GM03348 (cell line): ENCODE results near the gene GRAMD4.

Experiments used
- DNase-seq: peaks from one replicate; pipeline ENCODE4 v3.0.0; 2012; ENCODE audit warnings: low spot score

The GRAMD4 gene

DNA sequence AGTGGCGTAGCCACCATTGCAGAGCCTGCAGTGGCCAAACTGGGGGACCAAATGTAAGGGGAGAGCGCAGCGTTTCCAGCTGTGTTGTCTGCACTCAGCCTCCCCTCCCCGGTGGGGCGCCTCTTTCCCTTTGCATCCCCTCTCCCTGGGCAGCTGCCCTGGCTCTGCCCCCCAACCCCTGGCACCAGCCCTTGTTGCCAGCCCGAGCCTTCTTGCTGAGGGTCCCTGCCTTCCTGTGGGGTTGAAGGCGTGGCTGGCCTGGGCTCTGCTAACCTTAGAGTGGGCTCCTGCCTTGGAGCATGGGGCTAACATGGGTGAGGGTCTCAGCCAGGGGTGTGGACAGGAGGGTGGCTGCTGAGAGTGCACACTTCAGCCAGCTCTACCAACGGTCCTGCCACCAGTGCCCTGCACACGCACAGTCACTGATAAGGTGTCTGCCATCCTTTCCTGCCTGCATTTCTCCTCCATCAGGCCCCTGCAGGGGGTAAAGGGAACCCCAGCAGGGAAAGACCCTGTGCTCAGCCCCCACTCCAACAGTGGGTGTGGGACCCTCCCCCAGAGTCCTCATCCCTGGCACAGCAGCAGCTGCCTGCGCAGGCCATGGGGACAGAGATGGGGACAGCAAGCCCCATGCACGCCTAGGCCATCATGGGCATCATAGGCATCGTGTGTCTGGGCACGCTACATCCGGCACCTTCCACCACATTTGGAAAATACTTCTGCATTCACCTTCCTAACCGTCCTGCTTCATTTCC, 74.4 kb downstream of the GRAMD4 start:
- no peak for DNase-seq

DNA sequence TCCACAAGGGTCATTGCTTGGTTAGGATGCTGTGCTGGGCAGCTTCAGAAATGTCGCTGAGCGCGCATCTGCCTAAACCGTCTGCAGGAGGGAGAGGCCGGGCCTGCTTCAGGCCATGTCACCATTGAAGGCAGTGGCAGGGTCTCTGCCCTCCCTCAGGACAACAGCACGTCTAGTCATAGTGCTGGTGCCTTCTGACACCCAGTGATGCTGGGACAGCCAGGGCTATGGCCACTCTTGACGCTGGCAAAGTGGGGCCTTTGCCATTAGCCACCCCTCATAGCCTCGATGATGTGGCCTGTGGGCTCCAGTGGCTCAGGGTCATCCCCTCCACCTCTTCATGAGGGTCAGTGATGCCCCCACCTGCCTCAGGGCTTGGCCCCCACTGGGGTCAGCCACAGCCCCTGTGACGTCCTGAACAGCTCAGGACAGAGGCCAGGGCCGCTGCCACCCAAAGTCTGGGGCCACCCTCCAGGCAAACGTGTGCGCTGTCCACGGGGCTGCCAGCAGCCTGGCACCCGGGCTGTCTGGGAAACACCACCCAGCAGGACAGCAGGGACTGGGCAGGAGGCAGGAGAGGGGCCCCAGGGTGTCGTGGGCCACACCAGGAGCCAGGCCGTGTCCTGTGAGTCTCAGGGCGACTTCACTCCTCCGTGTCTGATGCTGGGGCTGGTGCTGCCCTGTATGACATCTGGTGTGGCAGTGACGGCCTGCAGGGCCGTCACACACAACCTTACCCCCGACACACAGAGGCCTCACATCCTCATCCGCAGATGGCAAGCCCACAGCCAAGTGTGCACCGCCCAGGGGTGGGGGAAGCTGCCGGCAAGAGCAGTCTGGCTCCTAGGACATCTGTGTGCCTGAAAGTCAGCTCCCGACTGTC, 75.4 kb downstream of the GRAMD4 start:
- no peak for DNase-seq

DNA sequence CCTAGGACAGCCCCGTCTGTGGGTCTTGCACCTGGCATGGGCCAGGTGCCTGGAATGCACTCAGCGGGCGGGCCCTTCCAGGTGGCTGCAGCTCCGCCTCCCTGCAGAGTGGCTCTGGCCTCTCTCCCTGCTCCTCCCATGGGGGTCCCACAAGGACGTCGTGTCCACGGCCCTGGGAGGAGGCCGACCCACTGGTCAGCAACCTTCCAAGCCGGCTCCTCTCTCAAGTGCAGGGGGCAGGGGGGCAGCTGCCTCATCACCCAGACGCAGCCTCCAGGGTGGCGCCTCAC, 76.0 kb downstream of the GRAMD4 start:
- DNase-seq: no peak

DNA sequence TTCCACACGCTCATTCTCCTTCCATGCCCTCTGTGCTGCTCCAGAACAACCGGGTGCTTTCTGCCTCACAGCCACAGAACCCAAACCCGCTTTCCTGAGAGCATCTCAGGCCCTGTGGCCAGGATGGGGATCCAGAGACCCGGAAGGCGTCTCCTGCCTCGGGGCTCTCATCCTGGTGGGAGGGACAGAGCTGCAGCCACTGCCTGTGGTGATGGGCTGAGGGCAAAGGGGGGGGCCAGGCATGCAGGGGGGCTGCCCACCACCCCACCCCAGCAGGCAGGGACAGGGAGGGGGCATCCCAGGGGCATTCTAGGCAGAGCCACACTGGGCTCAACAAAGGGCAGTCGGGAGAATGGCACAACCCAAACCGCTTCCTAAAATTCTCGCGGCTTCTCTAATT, 76.4 kb downstream of the GRAMD4 start:
- no peak for DNase-seq

DNA sequence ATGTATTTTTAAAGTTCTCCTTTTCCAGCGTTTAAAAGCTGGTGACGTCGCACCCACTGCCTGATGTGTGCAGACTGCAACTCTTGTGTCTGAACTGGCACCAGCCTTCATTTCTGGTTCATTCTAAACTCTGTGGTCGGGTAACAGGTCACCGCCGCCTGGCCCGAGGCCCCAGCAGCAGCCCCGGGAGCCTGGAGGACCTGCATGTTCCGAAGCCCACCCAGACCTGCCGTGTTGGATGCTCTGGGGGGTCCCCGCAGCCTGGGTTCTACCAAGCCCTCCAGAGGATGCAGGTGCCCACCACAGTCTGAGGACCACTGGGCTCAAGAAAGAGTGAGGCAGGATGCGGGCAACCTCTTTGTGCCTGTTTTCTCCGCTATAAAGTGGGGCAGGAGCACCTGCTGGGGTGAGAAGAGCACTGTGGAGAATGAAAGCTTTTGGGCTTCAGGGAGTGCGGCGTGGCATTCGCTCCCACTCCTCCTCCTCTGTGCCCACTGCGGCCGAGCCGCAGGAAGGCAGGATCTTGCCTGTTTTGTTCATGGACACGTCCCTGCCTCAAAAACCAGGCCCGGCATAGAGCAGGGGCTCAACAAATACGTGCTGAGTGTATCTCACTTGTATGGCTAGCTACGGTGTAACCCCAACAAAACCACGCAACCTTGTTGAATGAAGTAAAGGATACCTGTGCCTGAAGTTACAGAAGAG, 77.8 kb downstream of the GRAMD4 start:
- DNase-seq: no peak

DNA sequence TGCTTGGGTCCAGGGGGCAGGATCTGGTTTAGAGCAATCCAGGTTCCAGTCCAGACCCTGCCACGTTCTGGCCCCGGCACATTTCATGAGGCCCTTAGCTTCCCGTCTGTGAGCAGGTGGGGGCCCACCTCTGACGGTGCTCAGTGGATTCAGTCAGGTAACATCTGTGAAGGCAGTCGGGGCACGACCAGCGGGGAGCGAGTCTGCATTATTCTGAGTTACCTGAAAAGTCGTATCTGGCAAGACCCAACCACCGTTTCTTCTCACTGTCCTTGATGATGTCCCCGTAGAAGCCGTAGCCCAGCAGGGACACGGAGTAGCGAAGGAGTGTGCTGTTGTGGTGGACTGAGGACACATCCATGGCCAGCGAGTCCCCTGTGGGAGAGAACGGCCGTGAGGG, 78.9 kb downstream of the GRAMD4 start:
- no peak for DNase-seq

DNA sequence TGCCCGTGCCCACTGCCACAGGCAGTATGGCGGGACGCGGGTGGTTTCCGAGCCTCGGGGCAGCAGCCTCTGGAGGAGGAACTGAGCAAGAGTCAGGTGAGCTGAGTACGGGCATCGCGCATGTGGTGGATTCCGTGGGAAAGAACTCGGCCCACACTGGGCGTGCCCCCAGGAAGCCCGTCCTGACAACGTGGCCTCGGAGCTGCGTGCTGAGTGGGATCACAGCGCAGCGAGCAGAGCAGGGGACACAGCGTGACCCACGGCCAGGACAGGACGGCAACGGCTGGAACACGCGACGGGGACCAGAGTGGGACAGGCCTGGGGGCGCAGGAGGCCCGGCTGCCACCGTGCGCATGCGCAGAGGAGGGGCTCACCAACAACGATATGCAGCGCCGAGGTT, 81.1 kb downstream of the GRAMD4 start:
- no peak for DNase-seq

DNA sequence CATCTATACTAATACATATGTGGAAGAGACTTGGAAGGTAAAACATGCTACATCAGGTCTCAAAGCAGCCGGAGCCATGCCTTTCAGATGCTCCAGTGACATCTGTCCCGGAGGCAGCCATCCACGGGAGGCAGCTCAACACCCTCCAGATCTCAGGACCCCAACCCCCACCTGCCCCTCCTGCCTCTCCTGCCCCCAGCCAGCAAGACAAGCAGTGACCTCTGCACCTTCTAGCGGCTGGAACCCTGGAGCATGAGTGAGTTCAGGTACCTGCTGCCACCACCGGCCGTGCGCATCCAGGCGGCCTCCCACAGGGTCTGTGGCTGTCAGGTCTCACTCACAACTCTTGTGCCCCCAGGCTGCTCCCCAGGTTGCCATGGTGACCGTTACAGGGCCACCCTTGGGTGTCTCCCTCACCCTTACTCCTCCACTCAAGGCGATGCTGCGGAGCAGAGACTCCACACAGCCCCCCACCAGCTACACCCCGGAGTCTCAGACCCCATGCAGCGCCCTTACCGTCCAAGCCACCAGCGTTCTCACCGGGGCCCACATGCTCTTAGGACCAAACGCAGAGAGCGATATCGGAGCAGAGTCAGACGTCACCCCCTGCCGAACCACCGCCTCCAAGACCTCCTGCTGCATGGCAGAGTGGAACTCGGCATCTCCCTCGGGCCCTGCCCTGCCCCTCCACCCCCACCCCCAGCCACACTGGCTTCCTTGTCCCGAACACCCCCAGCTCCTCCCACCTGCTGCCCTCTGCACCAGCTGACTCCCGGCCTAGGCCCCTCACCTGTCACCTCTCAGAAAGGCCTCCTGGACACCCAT, 83.2 kb downstream of the GRAMD4 start:
- DNase-seq: no peak

DNA sequence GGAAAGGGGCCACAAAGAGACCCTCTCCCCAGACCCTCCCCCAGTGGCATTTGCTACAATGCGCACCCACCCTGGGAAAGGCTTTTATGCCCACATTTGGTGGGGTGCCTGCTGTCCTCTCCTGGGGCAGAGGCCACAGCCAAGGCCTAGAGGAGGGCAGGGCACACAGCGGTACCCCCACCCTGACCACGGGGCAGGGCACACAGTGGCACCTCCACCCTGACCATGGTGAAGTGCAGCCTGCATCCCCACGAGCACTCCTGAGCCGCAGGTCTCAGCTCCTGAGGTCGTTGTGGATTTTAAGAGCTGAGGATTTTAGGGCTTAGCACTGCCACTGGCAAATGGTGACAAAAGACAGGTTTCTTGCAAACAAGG, 83.8 kb downstream of the GRAMD4 start:
- DNase-seq: no peak

DNA sequence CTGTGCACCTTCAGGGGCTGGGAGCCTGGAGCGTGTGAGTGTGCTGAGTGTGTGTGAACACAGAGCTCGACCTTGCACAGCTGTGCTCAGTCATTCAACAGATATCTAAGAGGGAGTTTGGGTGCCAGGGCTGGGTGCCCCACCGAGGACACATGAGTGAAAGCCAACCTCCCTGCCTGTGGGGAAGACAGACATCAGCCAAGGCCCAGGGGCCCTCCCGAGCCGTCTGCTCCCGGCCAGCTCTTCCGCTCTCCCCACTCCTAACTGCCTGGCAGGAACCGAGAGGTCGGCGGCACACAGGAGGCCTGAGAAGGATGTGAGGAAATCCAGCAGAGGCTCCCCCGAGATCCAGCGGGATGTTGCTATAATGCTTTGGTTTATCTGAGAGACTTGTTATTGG, 85.9 kb downstream of the GRAMD4 start:
- no peak for DNase-seq

DNA sequence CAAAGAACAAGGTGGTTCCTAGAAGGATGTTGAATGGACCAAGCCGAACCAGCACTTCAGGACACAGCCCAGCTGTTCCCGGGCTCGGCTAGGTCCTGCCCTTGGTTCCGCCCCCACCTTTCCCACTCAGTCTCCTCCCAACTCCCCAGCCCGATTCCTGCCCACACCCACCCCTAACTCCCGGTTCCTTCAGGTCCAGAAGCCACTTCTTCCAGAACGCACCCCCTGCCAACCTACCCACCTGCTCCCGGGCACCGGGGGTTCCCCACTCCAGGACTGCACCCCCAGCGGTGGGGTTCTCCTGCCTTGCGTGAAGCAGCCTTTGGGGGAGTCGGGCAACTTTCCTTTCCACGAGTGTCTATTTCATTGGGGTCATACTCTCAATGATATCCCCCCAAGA, 87.1 kb downstream of the GRAMD4 start:
- no peak for DNase-seq

DNA sequence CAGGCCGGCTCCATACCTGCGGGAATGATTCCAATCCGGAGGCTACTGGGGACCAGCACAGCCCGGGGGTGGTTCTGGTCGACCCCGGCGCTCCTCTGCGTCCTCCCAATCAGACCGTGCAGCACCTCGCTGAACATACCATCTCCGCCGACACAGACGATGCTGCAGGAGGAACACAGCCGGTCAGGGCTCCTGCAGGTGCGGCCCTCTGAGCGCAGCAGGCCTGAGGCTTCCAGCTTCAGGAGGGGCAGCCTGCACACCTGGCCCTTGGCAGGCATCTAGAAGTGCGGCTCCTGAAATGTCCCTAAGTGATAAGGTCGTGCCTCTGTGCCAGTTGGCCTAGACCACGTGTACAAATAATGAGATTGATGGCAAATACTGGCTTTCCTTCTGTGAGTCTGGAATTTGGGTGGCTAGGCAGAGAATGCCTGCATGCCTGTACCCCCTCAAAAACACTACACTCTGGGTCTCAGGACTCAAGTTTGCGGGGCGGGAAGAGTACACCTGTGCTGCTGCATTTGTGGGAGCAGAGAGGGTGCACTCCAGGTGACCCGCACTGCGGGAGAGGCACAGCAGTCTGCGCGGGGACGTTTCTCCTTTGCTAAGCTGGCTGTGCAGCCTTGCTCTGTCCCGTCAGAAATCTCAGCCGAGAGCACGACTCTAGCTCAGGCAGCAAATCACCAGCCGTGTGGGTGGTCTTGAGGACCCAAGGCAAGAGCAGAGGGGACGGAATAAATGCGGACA, 87.8 kb downstream of the GRAMD4 start:
- DNase-seq: no peak

DNA sequence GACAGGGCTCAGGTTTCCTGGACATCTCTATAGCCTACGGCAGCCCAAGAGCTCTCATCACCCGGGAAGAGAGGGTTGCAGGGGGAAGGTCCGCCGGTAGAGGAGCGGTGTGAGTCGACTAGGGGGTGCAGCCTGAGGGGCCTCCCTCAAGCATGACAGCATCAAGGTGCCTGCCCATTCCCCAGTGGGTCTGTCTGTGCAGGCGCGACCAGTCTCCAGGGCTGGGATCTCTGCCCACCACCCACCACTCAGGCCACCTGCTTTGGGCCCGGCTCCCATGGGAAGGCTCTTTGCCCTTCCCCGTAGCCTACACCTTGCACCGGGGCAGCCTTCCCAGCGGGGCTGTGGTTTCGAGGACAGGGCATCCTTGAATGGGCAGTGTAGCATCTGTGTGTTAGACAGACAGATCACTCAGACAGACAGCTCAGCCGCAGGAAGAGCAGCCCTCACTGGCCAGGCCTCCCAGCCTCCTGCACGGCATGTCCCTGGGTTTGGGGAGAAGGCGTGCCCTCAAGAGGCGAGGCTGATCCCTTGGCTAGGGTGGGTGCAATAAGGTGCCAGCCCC, 88.7 kb downstream of the GRAMD4 start:
- DNase-seq: no peak

DNA sequence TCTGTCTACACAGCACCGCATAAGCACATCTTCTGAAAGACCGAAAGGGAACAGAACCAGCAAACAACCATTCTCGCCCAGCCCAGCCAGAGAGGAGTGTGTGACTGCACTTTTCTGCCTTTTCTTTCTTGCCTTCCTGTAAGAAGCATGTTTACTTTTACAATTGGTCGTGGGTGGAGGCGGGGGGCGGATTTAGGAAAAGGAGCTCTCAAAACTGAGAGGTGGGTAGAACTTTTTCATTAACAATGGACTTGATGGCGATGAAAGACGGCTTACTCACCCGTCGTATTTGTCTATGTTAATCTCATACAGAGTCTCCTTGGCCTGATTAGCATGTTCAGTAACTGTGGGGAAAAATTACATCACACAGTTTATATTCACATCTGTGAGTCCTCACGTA, 90.6 kb downstream of the GRAMD4 start:
- no peak for DNase-seq

DNA sequence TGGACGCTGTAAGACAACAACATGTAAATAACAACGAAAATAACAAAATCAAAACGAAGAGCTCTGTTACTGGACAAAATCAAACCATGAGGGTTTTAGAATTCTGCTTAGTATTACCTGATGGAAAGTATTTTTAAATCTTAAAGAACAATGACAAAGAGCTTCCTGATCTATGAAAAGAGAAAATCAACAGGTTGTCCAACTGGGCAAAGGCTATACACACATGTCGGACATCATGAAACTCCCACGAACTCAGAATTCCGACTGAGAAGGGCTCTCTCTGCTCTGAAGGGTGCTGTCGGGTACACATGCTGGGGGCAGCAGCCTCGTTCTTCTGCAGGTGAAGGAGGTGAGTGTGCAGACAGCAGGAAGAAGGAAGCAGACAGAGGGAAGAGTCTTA, 92.1 kb downstream of the GRAMD4 start:
- DNase-seq: no peak

DNA sequence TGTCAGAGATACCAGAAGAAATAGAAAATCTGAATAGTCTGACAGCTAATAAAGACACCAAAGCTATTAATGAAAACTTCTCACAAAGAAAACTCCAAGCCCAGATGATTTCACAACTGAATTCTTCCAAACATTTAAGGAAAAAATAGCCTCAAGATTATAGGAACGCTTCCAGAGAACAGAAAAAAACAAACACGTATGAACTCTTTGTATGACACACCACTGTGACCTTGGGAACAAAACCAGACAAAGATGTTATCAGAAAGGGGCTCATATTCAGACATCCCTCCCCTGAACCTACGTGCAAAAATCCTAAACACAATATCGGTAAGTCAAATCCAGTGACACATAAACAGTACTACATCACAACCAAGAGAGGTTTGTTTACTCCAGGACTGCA, 94.4 kb downstream of the GRAMD4 start:
- DNase-seq: no peak

DNA sequence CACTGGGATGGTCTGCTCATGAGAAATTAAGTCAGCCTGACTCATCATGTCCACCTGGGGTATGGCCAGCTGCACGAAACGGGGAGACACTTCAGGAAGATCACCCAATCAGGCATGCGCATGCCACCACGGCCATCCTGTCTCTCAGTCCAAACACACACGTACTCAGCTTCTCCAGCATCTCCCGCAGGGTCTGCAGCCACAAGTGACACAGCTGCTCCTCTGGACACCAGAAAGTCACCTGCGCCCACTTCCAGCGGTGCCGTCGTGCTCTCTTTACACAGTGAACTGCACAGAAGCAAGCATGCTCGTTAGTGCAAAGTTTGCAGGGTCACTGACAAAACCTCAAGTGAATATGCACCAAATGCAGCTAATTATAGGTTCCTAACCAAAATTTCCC, 99.7 kb downstream of the GRAMD4 start:
- DNase-seq: no peak

DNA sequence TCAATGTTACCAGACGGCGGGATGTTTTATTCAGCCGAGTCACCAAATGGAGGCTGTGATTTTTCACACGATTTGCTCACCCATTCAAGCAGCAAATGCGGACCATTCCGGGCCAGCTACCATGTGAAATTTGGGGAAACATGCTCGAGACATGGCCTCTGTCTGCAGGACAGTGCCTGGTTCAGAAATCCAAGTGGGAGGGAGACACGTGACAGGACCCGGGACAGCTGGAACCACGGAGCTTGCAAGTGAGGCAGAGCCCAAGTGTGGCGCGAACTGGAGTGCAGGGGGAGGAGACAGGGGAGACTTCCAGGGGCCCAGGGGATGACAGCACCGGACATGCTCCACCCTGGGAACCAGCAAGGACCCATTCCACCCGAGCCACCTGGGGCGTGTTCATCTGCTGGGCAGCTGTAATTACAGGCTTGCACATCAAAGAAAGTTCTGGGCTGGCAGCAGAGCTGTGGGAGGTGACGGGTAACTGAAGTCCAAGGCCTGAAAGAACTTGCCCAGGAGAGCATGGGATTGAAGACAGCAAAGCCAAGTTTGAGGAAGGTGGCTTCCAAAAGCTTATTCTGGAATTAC, 101.4 kb downstream of the GRAMD4 start:
- DNase-seq: no peak

DNA sequence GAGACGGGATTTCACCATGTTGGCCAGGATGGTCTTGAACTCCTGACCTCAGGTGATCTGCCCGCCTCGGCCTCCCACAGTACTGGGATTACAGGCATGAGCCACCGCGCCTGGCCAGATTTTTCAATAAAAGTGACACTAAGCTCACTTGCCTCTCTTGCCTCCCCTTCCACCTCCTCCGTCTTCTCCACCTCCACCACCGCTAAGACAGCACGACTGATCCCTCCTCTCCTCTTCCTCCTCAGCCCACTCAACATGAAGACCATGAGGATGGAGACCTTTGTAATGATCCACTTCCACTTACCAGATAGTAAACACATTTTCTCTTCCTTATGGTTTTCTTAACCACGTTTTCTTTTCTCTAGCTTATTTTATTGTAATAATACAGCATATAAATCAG, 103.7 kb downstream of the GRAMD4 start:
- DNase-seq: no peak

DNA sequence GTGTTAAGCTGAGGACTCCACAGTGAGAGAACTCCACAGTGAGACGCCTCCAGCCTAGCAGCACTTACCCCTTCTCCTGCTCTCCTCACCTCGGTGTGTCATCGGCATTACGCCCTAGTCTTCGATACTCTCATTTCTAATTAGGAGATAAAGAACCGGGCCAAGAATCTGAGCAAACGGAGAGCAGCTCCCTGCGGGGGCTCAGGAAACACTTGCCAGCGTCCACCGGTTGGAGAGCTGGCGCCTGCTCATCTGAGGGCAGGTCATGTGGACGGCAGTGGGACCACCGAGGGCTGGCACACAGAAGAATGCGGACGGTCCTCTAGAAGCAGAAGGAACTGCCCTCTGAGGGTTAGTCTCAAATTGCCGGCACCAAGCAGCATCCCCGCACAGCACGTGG, 104.9 kb downstream of the GRAMD4 start:
- DNase-seq: no peak
